HG02840 (cell line): ENCODE measurements around the gene SLC39A8.
"Not testable (repeated sequence)": the region's sequence is repeated elsewhere in the genome, so short reads cannot be mapped to it uniquely, and the experiment has no call there.

Source experiments
- ATAC-seq: cut with Tn5 transposase; IDR thresholded peaks from one replicate; pipeline ENCODE4 v1.9.1; 2021; ENCODE audit warnings: mild to moderate bottlenecking, moderate library complexity, moderate number of reproducible peaks; ENCODE audit not compliant: unreplicated experiment, low FRiP score

The SLC39A8 gene

DNA sequence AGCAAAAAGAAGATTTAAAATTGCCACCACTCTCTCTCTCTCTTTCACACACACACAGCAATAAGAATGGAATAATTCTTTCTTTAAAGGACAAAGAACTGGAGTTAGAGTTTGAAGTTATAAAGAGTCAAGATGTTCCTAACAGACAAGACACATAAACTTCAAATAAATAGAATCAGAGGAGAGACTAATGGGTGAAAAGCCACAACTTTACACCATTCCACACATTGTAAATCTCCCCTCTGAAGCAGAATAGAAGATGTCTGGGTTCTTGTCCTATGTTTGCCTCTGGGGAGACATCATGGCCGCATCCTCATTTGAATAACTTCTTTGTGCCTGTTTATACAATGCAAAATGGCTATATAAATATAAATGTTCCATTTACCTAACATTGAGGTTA lies 39.6 kb downstream of the SLC39A8 start:
- ATAC-seq = no peak

DNA sequence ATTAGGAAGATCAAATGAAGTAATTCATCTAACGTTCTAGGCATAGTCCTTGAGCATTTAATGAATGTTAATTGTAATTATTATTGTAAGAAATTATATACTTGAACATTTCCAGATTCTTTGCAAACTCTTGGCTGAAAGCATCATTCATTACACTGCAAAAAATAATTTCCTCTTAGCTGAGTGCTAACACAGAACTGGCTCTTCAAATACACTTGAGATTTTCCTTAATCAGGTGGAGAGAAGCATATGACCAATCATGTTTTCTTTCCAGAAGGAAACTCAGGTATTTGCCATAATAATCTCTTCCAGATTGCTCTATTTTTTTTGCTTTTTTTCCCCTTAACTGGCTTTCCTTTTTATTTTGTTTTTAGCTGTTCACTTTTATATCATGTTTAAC lies 42.5 kb downstream of the SLC39A8 start:
- ATAC-seq = no peak

DNA sequence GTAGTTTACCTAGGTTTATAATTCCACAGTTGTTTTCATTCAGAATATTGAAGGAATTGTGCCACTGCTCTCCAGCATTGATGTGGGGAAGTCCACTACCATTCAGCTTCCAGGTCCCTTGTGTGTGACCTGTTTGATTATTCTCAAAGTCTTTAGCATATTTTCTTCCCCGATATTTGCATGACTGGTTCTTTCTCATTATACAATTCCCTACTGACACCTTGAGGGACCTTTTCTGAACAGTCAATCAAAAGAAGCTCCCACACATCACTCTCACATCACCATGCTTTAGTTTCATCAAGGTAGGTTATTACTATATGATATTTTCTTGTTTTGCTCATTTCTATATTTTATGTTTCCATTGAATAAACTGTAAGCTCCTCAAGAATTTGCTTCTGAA lies 44.1 kb downstream of the SLC39A8 start:
- no peak for ATAC-seq

DNA sequence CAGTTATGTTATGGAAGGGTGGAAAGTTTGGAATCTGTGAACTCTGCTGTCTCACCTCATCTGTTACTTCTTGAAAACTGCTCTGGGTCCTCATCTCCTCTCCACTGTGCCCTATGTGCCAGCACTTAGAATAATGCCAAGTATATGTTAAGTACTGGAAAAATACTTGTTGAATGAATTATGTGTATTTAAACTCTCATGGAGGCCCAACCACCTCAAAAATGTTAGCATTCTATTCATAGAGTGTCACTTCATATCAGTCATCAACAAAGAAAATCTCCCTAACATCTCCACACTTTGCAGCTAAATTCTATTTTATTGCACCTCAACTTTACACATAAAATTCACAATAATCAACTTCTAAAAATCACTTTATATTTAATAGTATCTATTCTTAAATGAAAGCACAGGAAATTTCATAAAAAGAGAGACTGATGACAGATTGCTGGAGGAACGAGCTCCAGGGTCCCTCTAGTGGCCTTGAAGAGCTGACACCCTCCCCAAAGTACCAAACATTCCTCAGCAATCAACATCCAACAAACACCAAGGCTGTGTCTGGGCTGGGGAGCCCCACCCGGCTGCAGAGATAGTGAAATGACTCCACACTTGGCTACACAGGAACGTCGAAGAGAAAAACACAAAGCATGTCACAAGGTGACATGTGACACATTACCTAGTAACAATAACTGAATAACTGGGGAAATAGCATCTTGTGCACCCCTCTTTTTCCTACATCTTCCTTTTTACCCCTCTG lies 45.8 kb downstream of the SLC39A8 start:
- ATAC-seq = peak; percentile 69

DNA sequence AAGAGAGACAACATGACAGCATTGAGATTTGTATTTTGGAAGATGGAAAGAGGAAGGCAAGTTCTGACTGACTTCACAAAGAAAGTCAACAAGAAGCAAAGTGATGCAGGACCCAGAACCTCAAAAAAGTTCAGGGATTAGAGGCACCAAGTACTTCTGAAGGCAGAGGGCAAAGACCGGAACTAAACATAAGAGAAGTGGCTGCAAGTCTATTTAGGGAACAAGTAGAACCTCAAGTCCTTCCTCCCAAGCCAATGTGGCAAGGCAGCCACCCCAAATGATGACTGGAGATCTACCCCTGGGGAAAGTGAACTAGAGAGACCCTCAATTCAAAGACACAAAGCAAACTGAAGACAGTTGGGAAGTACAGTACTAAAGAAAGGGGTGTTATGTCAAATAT lies 46.6 kb downstream of the SLC39A8 start:
- no peak for ATAC-seq

DNA sequence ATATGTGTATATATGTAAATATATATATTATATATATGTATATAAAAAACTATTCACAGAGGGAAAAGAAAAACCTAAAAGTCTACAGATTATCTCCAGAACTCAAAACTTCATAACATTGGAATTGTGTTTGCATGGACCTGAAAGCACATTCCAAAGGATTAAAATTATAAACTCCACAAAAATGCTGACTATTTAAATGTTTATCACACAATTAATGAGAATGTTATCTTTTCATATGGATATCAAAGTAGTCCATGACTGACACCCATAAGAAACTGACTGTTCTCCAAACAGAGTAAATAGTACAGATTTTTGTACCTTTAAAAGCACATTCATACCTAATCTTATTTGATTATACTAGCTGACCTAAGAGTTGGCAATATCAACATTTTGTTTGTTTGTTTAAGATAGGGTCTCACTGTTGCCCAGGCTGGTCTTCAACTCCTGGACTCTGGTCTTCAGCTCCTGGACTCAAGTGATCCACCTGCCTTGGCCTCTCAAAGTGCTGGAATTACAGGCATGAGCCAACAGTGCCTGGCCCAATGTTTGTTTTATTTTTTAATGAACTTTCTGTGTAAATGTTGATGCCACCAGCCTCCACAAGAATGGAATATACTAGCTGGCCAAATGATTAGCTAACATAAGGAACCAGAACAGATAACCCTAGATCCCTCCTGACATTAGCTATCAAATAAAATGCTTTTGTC lies 50.0 kb downstream of the SLC39A8 start:
- no peak for ATAC-seq

DNA sequence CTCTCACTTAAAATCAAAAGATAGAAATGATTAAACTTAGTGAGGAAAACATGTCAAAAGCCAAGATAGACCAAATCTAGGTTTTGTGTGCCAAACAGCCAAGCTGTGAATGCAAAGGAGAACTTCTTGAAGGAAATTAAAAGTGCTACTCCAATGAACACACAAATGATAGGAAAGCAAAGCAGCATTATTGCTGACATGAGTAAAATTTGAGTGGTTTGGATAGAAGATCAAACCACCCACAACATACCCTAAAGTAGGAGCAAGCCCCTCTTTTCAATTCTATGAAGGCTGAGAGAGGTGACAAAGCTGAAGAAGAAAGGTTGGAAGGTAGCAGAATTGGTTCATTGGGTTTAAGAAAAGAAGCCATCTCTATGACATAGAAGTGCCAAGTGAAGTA lies 56.8 kb downstream of the SLC39A8 start:
- ATAC-seq = no peak

DNA sequence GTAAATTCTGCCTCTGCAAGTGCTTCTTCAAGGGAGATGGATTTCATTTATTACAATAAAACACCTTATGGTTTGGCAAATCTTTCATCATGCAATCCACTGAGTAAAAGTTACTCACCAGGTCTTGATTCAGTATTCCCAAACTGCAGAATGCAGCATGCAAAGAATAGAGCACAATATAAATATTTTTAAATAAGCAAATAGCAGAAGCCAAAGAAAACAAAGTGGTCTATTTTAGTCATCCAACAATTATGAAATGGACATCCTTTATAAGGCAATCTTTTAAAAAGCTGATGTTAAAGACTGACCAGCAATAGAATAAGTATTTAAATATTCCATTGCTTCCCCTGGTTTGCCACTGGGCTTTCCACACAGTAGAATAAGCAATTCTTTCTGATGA lies 59.5 kb downstream of the SLC39A8 start:
- no peak for ATAC-seq

DNA sequence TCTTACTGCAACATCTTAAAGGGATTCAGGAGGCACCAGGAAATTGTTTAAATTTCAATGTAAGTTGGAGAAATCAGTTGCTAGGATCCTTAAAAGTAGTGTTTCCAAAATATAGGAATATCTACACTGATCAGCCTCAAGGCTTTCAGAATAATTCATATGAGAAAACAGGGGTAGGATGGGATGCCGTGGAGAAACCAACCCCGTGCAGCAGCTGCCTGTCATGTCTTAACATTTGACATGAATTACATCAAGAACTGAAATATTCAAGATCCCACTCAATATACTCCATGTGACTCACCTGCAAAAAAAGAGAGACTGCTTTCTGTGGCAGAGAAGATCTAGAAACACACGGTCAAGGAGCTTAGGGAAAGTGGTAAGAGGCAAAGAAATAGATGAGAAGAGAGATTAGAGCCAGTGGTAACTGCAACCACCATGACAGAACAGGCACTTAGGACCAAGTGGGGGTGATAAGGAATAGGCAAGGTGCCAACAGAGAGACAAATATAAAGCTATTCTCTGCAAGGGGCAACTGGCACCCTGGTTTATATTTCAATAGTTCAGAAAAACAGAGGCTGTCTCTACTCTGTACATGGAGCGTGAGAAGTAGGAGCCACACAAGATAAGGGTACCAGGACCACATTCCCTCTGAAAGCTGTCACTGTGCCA lies 64.0 kb downstream of the SLC39A8 start:
- ATAC-seq = no peak

DNA sequence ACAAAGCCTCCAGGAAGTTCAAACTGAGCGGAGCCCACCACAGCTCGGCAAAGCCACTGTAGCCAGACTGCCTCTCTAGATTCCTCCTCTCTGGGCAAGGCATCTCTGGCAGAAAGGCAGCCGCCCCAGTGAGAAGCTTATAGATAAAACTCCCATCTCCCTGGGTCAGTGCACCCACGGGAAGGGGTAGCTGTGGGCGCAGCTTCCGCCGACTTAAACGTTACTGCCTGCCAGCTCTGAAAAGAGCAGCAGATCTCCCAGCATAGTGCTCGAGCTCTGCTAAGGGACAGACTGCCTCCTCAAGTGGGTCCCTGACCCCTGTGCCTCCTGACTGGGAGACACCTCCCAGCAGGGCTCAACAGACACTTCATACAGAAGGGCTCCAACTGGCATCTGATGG lies 72.0 kb downstream of the SLC39A8 start:
- ATAC-seq = not testable (repeated sequence)

DNA sequence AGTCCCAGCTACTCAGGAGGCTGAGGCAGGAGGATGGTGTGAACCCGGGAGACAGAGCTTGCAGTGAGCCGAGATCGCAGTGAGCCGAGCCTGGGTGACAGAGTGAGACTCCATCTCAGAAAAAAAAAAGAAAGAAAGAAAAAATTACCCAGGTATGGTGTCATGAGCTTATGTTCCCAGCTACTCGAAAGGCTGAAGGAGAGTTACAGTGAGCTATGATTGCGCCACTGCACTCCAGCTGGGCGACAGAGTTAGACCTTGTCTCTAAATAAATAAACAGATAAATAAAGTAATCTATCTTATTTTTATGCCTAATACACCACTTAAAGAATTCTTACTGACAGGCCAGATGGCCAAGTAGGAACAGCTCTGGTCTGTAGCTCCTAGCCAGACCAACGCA lies 73.0 kb downstream of the SLC39A8 start:
- ATAC-seq = no peak

DNA sequence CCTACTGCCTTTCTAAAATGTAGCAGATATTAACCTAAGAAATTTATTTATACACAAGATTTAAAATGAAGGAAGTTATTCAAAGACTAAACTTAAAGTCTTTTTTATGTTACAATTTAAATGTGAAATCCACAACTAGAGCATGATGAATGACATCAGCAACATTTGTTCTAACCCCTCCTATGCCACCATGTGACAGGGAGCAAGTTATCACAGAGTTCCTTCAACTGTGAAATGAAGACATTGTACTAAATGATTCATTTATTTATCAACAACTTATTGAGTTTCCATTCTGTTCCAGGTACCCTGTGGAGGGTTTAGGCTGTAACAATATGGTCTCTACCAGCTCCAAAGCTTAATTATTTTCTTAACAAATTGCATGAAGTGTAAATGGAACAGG lies 76.9 kb downstream of the SLC39A8 start:
- no peak for ATAC-seq

DNA sequence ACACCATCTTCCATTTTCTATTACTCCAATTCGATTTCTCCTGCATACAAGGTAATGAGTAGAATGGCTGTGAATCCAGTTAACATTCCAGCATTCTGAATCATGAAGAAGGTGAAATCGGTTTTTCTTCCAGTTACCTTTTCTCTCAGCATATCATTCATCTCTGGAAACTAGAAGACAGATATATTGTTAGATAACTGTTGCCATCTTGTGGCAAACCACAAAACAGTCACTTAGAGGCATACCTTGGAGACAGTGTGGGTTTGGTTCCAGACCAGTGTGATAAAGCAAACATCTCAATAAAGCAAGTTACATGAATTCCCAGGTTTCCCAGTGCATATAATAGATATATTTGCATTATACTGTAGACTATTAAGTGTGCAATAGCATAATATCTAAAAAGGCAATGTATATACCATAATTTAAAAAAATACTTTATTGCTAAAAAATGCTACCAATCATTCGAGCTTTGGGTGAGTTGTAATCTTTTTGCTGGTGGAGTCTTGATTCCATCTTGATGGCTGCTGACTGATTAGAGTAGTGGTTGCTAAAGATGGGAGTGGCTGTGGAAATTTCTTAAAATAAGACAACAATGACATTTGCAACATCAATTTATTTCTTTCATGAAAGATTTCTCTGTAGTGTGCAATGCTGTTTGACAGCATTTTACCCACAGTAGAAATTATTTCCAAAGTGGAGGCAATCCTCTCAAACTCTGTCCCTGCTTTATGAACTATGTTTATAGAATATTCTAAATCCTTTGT lies 82.1 kb downstream of the SLC39A8 start:
- peak; percentile 69 for ATAC-seq

DNA sequence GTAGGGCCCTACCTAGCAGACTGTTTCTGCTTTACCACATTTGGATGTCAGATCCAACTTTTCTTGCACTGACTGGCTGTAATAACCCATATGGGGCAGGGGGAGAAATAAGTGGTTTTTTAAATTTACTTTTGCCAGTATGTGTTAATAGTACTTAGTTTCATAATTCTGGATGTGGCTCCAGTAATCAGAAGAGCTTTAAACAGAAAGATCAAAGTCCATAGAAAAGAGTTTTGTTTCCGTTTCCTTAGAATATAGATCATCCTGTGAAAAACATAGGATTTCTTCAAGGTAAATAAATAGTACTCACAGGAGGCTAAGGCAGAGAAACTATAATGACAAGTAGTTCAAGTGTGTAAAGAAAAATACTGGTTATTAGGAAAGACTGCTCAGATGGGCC lies 85.6 kb downstream of the SLC39A8 start:
- no peak for ATAC-seq

DNA sequence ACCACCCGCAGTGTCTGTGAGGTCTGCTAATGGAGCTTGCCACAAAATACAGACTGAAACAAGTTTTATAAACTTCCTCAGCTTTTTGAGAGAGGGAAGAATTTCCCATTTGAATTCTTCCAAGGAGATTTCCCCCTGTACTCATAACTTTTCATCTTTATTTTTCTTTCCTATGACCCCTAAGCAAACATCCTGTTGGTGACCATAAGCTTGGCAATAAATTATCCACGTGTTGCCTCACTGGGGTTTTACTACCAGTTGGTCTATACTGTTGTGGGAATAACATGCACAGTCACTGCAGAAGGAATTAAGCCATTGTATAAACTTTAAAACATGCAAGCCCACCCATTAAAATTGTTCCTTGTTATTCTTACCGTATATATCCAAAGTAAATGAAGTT lies 86.2 kb downstream of the SLC39A8 start:
- ATAC-seq = no peak

DNA sequence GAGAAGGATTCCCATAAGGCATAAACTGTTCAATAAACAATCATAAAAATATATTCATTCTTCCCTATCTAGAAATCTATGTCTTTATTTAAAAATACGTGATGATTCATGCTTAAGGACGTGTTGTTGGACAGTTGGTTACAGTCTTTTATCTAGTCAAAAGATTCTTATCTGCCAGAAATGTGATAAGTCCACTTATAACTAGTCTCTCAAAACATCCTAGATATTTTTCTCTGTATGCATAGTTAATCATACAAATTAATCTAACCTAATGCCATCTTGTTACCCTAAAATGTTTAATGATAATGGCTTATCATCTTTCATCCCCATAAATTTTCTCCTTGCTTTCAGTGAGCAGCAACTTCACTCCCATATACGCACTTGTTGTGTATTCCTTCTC lies 89.0 kb downstream of the SLC39A8 start:
- no peak for ATAC-seq

DNA sequence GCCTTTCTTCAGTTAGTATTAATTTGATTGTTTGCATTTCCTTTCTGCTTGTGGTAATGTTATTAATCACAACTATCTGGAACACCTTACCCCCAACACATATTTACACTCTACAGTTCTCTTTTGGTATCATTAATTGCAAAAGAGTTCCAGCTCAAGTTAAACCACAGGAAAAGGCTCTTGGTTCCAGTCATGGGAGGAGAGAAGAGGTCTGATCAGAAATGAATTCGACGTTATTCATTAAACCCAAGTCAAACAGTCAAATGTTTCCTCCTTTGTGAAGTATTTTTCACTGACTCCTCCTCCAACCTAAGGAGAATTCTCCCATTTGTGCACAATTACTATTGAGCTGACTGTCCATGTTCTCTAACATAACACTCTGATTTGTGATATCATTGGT lies 91.4 kb downstream of the SLC39A8 start:
- no peak for ATAC-seq

DNA sequence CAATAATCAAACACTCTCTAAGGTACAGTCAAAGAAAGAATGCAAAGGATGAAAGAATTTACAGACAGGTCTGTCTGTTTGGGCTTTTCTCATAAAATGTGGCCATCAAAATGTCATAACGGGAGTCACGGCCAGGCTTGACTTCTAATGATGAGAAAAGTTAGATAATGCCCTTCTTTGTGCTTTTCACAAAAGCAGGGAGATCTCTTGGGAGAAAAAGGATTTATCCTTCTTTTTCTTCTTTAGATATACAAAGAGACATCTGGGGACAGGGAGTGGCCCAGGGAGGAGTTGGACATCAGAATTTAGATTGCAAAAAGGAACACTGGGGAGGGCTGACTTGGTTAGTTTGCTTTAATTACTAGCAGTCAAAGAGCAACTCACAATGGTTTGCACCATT lies 93.1 kb downstream of the SLC39A8 start:
- no peak for ATAC-seq

DNA sequence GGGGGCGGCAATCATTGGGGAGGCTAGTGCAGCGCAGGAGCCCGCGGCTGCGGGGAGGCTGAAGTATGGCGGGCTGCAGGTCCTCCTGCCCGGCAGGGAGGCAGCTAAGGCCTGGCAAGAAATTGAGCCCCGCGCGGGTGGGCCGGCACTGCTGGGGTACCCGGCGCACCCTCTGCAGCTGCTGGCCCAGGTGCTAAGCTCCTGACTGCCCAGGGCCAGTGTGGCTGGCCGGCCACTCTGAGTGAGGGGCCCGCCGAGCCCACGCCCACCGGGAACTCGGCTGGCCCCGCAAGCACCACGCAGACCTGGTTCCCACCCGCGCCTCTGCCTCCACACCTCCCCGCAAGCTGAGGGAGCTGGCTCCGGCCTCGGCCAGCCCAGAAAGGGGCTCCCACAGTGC lies 94.9 kb downstream of the SLC39A8 start:
- no peak for ATAC-seq

DNA sequence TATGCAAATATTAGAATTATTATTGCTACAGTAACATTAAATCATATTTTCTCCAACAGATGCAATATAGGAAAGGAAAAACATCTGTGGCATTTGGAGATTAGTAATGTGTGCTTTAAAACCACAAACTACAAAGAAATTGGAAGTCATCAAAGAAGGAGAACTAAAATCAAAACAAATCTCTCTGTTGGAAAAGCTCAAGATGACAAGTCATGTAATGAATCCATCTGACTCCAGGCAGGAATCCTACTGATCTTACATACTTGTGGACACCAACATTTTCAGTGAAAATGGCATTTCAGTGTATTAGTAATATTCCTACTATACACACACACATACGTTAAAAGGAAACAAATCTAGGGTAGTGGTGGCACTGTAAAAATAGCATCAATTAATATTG lies 98.2 kb downstream of the SLC39A8 start:
- no peak for ATAC-seq

DNA sequence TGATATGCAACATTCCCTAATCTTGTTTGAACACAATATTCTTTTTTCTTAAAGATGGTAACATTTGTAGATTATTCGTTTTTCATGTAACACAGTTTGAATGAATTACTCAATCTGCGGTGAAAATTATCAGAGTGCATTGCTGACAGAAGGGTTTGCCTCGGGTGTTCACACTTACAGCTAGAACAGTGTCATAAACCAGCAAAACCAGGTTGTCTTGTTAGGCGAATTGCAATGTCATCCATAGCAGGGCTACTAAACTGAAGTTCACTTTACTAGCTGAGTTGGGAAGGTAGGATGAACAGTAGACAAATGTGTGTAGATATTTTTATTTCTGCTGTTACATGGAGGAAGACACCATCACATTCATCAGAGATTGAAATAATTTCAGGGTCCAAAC lies 98.9 kb downstream of the SLC39A8 start:
- ATAC-seq = no peak
